Suppressor macrophage treated with lipopolysaccharide for 4 hours (primary cell): ENCODE data around the gene ASB1.

Experiments
- DNase-seq: peaks from one replicate; pipeline ENCODE4 v3.0.0-alpha.2; 2020

ASB1 gene

GRCh38 chr2:238473523-238473922 lies 46.8 kb downstream of the ASB1 start:
- no peak for DNase-seq

GRCh38 chr2:238475034-238475433 lies 48.3 kb downstream of the ASB1 start:
- no peak for DNase-seq

- DNase-seq = no peak
Observed at GRCh38 chr2:238475566-238475965, 48.8 kb downstream of the ASB1 start.

GRCh38 chr2:238476258-238476657 lies 49.5 kb downstream of the ASB1 start:
- no peak for DNase-seq

GRCh38 chr2:238478216-238478615 lies 51.5 kb downstream of the ASB1 start:
- DNase-seq = no peak

- no peak for DNase-seq
Observed at GRCh38 chr2:238479847-238480246, 53.1 kb downstream of the ASB1 start.

- no peak for DNase-seq
Observed at GRCh38 chr2:238483021-238483420, 56.3 kb downstream of the ASB1 start.

GRCh38 chr2:238483656-238484055 lies 56.9 kb downstream of the ASB1 start:
- DNase-seq = no peak

- DNase-seq = no peak
Observed at GRCh38 chr2:238484522-238485452, 58.1 kb downstream of the ASB1 start.

- no peak for DNase-seq
Observed at GRCh38 chr2:238486123-238486848, 59.6 kb downstream of the ASB1 start.

GRCh38 chr2:238487134-238487533 lies 60.4 kb downstream of the ASB1 start:
- DNase-seq = no peak

GRCh38 chr2:238487652-238488346 lies 61.1 kb downstream of the ASB1 start:
- DNase-seq = no peak

- no peak for DNase-seq
Observed at GRCh38 chr2:238488347-238488826, 61.7 kb downstream of the ASB1 start.

GRCh38 chr2:238489431-238489830 lies 62.7 kb downstream of the ASB1 start:
- no peak for DNase-seq

GRCh38 chr2:238489896-238490295 lies 63.2 kb downstream of the ASB1 start:
- no peak for DNase-seq

GRCh38 chr2:238492840-238493239 lies 66.1 kb downstream of the ASB1 start:
- no peak for DNase-seq

- DNase-seq = no peak
Observed at GRCh38 chr2:238493411-238493810, 66.7 kb downstream of the ASB1 start.

GRCh38 chr2:238493880-238494572 lies 67.3 kb downstream of the ASB1 start:
- DNase-seq = no peak

- no peak for DNase-seq
Observed at GRCh38 chr2:238494573-238494961, 67.8 kb downstream of the ASB1 start.

- no peak for DNase-seq
Observed at GRCh38 chr2:238495422-238495821, 68.7 kb downstream of the ASB1 start.

GRCh38 chr2:238496756-238497609 lies 70.3 kb downstream of the ASB1 start:
- no peak for DNase-seq

- DNase-seq = no peak
Observed at GRCh38 chr2:238497610-238498005, 70.9 kb downstream of the ASB1 start.
